A549 (cell line): ENCODE results near the gene PRKG1.

Experiments used
- CBX8 ChIP-seq: fragments of 200-600 bp; sonication (generic); IDR thresholded peaks from 2 replicates; pipeline ENCODE4 v1.6.1; 2016
- POLR2A ChIP-seq: IDR thresholded peaks from 2 replicates; pipeline ENCODE4 v1.6.1; 2012; ENCODE audit warnings: mild to moderate bottlenecking, low read length
- REST ChIP-seq: fragments of 200-600 bp; sonication (generic); IDR thresholded peaks from 2 replicates; pipeline ENCODE4 v1.6.1; 2016; ENCODE audit warnings: antibody characterized with exemption, mild to moderate bottlenecking, moderate library complexity
- TF ChIP-seq, protein P1 (sequence below): fragments of >200 bp; sonication (Bioruptor Twin); formaldehyde crosslinking; IDR thresholded peaks from 3 replicates; pipeline ENCODE4 v1.5.1; 2016

DNA sequence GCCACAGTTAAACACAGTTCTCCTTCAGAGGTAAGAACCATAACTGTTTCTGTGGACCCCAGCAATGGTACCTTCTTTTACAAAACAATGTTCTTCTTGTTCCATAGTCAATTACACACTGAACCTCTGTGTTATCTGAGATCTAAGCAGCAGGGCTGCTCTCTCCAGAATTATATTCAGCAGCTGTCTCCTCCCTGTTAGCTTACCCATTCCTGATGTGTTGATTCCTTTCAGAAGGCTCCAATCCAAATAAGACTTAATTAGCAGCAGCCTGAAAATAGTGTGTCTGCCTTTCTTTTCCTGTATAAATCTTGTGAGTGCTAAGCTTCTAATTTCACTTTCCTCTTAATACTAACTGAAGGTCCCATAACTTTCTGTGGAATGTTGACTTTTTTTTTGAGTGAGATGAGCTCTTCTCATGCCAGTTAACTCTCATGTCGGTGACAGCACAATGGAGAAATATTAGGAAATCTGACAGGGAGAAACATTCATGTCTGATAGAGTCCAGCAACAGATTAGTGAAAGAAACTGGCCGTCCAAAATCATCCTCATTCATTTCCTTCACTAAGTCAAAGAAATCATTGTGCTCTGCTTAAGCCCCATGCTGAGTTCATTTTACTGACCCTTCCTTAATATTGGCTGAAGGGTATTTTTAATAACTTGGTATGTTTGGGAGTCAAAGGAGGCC lies 226.5 kb downstream of the PRKG1 start:
- TF ChIP-seq POLR2A (no peak), CBX8 (no peak), REST (no peak)
- TF ChIP-seq, protein P1, sequence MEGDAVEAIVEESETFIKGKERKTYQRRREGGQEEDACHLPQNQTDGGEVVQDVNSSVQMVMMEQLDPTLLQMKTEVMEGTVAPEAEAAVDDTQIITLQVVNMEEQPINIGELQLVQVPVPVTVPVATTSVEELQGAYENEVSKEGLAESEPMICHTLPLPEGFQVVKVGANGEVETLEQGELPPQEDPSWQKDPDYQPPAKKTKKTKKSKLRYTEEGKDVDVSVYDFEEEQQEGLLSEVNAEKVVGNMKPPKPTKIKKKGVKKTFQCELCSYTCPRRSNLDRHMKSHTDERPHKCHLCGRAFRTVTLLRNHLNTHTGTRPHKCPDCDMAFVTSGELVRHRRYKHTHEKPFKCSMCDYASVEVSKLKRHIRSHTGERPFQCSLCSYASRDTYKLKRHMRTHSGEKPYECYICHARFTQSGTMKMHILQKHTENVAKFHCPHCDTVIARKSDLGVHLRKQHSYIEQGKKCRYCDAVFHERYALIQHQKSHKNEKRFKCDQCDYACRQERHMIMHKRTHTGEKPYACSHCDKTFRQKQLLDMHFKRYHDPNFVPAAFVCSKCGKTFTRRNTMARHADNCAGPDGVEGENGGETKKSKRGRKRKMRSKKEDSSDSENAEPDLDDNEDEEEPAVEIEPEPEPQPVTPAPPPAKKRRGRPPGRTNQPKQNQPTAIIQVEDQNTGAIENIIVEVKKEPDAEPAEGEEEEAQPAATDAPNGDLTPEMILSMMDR, result no peak
